CD4-positive, alpha-beta T cell (primary cell): ENCODE measurements around the gene C4BPB. TPM values are rescaled to one million over a fixed set of nuclear protein-coding genes. Genes with fewer than 3 reads are reported as not detected.

Source experiments
- ATAC-seq: fragments of 200-7000 bp; cut with Tn5 transposase; one replicate; pipeline ENCODE4 v1.10.0; 2022; ENCODE audit warnings: mild to moderate bottlenecking; ENCODE audit not compliant: poor library complexity
- CTCF ChIA-PET: fragments of 350-600 bp; sonication (Branson Sonifier 250); formaldehyde crosslinking; loops from one replicate; lab custom pipeline; 2021; ENCODE audit warnings: antibody characterized with exemption, inconsistent platforms; lab: Charles Lee
- POLR2A ChIA-PET: fragments of 350-600 bp; sonication (Branson Sonifier 250); formaldehyde crosslinking; loops from one replicate; lab custom pipeline; 2021; ENCODE audit warnings: antibody characterized with exemption, inconsistent platforms; lab: Charles Lee
- DNase-seq, 14 experiments: peaks; one replicate each; pipeline ENCODE4 v3.0.0-alpha.2; 2013 to 2020; ENCODE audit warnings: mixed read lengths in 2 of 14
- H3K27ac ChIP-seq, 2 donors: one replicate each; pipeline versions ENCODE4 v1.5.1 to v1.7.0; 2013; ENCODE audit warnings: low read length in 2 of 2, low read depth in 1 of 2, mild to moderate bottlenecking in 1 of 2
- H3K27me3 ChIP-seq, 2 experiments: 1 replicate in 1 of 2; 2 replicates in 1 of 2; pipeline versions ENCODE4 v1.6.1 to v1.7.0; 2013; ENCODE audit warnings: low read length in 2 of 2, control low read depth in 1 of 2, mild to moderate bottlenecking in 1 of 2, moderate library complexity in 1 of 2; ENCODE audit not compliant: insufficient read depth in 2 of 2, control insufficient read depth in 1 of 2
- H3K36me3 ChIP-seq: one replicate; pipeline ENCODE4 v1.6.1; 2013; ENCODE audit warnings: low read length, control low read depth; ENCODE audit not compliant: insufficient read depth
- H3K4me1 ChIP-seq: one replicate; pipeline ENCODE4 v1.6.1; 2013; ENCODE audit warnings: low read length, control low read depth; ENCODE audit not compliant: insufficient read depth
- H3K4me3 ChIP-seq: one replicate; pipeline ENCODE4 v1.5.1; 2013; ENCODE audit warnings: mild to moderate bottlenecking, low read length, moderate library complexity
- H3K9me3 ChIP-seq, 2 experiments: 1 replicate in 1 of 2; 2 replicates in 1 of 2; pipeline versions ENCODE4 v1.6.1 to v1.7.0; 2013; ENCODE audit warnings: low read length in 2 of 2, mild to moderate bottlenecking in 2 of 2, control low read depth in 1 of 2, moderate library complexity in 1 of 2; ENCODE audit not compliant: control insufficient read depth in 1 of 2, insufficient read depth in 1 of 2
- H3K27ac Mint-ChIP-seq: one replicate; pipeline ENCODE4 v1.8.0; 2020; ENCODE audit warnings: mixed read lengths
- H3K27me3 Mint-ChIP-seq: one replicate; pipeline ENCODE4 v1.8.0; 2021; ENCODE audit warnings: mixed read lengths
- H3K36me3 Mint-ChIP-seq: one replicate; pipeline ENCODE4 v1.8.0; 2021; ENCODE audit warnings: low read depth, mixed read lengths
- H3K4me1 Mint-ChIP-seq: one replicate; pipeline ENCODE4 v1.8.0; 2021; ENCODE audit warnings: low read depth, mixed read lengths
- H3K4me3 Mint-ChIP-seq: one replicate; pipeline ENCODE4 v1.8.0; 2020; ENCODE audit warnings: mild to moderate bottlenecking, mixed read lengths
- H3K9me3 Mint-ChIP-seq: one replicate; pipeline ENCODE4 v1.8.0; 2020; ENCODE audit warnings: mixed read lengths
- intact Hi-C, 2 experiments: fragments of 100-400 bp; cut with DNase I in 1 of 2; cut with micrococcal nuclease in 1 of 2; formaldehyde crosslinking; loops; one replicate each; pipeline versions ENCODE4 v1.15.1 to v1.9.0; 2023 to 2025; cut with DNase I, micrococcal nuclease
- total RNA-seq, 174 experiments: library from RNA in 2 of 174; stranded (reverse) in 2 of 174; gene quantifications; one replicate each; pipeline ENCODE4 v1.2.3 and lab custom pipeline; 2021 to 2026
- TF ChIP-seq, protein P1 (sequence below): fragments of 200-600 bp; IDR thresholded peaks from one replicate; pipeline ENCODE4 v1.8.0; 2022; ENCODE audit warnings: antibody characterized with exemption, mild to moderate bottlenecking

Gene C4BPB
- total RNA-seq, 2 experiments from 2014 or later: 1.6 to 2.1 TPM

DNA sequence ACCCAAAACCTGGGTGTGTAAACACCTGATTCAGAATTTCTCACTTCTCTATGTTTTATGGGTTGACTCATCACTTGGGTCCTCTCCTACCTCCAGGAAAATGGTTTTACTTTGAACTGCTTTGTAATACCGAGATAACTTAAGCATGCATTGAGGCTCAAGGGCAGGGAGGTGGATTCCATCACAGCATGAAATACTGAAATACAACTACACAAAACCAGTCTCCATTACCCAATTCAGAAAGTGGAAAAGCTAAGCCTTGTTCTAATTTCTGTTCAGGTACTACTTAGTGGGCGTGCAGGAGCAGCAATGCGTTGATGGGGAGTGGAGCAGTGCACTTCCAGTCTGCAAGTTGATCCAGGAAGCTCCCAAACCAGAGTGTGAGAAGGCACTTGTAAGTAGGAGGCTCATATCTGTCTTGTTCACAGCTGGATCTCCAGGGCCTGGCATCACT lies 9.2 kb downstream of the C4BPB start:
- CTCF ChIA-PET: no interaction called here
- Histone ChIP-seq H3K27ac (no peak overlapping the region), H3K27me3 (no peaks in the 10 kb centered on the region), H3K4me1 (no peaks in the 10 kb centered on the region), H3K36me3 (no peaks in the 10 kb centered on the region), H3K4me3 (no peak overlapping the region), H3K9me3 (no peaks in the 10 kb centered on the region)
- H3K27me3 Mint-ChIP-seq: peaks cover 4% of the 10 kb centered on the region
- no peaks in the 10 kb centered on the region for H3K36me3 Mint-ChIP-seq
- no peaks in the 10 kb centered on the region for H3K4me1 Mint-ChIP-seq
- intact Hi-C loops: no loop called here
- no peaks in the 10 kb centered on the region for H3K9me3 Mint-ChIP-seq
- ATAC-seq (no peak), DNase-seq (no peak)
- TF ChIP-seq, protein P1, sequence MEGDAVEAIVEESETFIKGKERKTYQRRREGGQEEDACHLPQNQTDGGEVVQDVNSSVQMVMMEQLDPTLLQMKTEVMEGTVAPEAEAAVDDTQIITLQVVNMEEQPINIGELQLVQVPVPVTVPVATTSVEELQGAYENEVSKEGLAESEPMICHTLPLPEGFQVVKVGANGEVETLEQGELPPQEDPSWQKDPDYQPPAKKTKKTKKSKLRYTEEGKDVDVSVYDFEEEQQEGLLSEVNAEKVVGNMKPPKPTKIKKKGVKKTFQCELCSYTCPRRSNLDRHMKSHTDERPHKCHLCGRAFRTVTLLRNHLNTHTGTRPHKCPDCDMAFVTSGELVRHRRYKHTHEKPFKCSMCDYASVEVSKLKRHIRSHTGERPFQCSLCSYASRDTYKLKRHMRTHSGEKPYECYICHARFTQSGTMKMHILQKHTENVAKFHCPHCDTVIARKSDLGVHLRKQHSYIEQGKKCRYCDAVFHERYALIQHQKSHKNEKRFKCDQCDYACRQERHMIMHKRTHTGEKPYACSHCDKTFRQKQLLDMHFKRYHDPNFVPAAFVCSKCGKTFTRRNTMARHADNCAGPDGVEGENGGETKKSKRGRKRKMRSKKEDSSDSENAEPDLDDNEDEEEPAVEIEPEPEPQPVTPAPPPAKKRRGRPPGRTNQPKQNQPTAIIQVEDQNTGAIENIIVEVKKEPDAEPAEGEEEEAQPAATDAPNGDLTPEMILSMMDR: no peak
- H3K27ac Mint-ChIP-seq: no peak overlapping the region
- no peak overlapping the region for H3K4me3 Mint-ChIP-seq
- POLR2A ChIA-PET: interaction anchor here (1.0 kb wide), 1 partner anchor 9 kb away, joined by 3 read pairs; the partner anchor contains the start of gene C4BPB

DNA sequence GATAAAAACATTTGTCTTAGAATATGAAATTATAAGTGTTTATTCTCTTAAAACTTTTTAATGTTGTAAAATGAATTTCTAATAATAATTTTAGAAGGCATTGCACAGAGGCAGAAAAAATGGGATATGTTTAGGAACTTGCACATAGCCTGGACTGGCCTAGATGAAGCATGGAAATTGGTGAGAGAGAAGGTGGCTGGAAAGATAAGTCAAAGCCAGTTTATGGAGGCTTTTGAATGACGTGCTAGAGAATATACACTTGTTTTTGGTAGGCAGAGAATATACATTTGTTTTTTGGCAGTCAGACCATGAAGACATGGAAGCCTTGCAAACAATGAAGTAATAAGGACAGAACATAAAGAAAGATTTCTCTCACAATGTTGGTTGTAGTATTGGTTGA lies 13.1 kb downstream of the C4BPB start:
- ATAC-seq: no peak
- intact Hi-C loops: no loop called here

DNA sequence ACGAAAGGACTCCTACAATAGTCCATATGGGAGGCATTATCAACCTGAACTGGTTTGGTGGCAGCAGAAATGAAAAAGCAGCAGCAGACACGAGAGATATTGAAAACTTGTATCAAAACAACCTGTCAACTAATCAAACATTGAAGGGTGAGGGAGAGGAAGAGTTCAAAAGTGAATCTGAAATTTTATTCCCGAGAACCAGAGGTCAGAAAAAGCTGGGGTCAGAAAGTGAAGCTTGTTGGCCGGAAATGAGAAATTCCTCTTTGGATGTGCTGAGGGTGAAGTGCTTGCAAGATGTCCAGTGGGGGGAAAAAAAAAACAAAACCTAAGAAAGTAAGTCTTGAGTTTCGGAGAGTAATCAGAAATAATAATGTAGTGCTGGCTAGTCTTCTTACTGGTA lies 13.5 kb downstream of the C4BPB start:
- Histone ChIP-seq H3K36me3 (no peaks in the 10 kb centered on the region), H3K4me1 (no peaks in the 10 kb centered on the region), H3K9me3 (no peaks in the 10 kb centered on the region), H3K27ac (no peak overlapping the region), H3K27me3 (no peaks in the 10 kb centered on the region), H3K4me3 (no peak overlapping the region)
- ChIA-PET POLR2A (no interaction called here), CTCF (no interaction called here)
- Mint-ChIP-seq H3K9me3 (no peaks in the 10 kb centered on the region), H3K27me3 (peaks cover 8% of the 10 kb centered on the region), H3K36me3 (no peaks in the 10 kb centered on the region), H3K27ac (no peak overlapping the region), H3K4me1 (no peaks in the 10 kb centered on the region), H3K4me3 (no peak overlapping the region)
- TF ChIP-seq, protein P1: no peak
- intact Hi-C loops: no loop called here
- no peak for DNase-seq
- ATAC-seq: no peak

More for the DNA sequence above, 13.1 kb downstream of the C4BPB start:
- H3K27me3 Mint-ChIP-seq: peaks cover 4% of the 10 kb centered on the region
- Histone ChIP-seq H3K27ac (no peak overlapping the region), H3K9me3 (no peaks in the 10 kb centered on the region), H3K4me3 (no peak overlapping the region), H3K27me3 (no peaks in the 10 kb centered on the region), H3K36me3 (no peaks in the 10 kb centered on the region), H3K4me1 (no peaks in the 10 kb centered on the region)
- ChIA-PET POLR2A (no interaction called here), CTCF (no interaction called here)
- DNase-seq: no peak
- no peaks in the 10 kb centered on the region for H3K4me1 Mint-ChIP-seq
- no peaks in the 10 kb centered on the region for H3K9me3 Mint-ChIP-seq
- TF ChIP-seq, protein P1: no peak
- H3K36me3 Mint-ChIP-seq: no peaks in the 10 kb centered on the region
- no peak overlapping the region for H3K27ac Mint-ChIP-seq
- no peak overlapping the region for H3K4me3 Mint-ChIP-seq
